Measurements from ENCODE around the gene C15orf39.

DNA sequence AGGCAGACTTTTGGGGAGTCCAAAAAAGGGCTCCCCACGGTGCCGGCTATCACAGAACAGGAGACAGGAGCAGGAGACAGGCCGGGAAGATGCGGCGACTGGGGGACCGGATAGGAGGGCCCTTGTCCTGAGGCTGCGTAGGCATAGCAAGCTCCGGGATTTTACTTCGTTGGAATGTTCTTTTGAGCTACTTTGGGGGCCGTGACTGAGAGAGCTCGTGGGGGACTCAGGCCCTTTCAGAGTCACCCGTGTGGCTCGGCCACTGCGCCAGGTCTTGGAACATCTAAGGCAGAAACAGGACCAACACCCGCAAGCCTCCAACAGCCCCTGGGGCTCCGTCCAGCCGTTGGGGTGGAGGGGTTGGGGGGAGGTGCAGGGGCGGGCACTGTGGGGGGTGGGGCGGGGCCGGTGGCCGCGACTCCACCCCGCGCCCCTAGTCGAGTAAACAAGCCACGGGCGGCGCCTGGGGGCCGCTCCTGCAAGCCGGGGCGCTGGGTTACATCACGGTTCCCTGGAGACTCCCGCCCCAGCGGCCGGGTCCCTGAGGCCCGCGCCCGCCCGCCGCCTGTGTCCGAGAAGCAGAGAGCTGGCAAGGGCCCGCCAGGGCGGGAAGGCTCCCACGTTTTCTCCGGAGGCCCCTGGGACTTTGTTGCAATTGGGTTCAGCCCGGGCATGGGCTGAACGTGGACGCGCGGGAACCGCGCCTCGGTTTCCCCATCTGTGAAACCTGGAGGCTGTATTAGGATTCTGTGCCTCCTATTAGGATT, 23.3 kb upstream of the C15orf39 start:
- no peak for TF ChIP-seq CTCF (IDR thresholded peaks at IDR 0.05; ENCODE audit: borderline replicate concordance, extremely low read depth, low read length, poor library complexity, severe bottlenecking)
- TF ChIP-seq EZH2 (IDR thresholded peaks at IDR 0.05; ENCODE audit: borderline replicate concordance, low read depth, low read length, severe bottlenecking) = no peak

Data from DND-41 (cell line).